ENCODE results near the gene NREP.

The NREP gene

DNA sequence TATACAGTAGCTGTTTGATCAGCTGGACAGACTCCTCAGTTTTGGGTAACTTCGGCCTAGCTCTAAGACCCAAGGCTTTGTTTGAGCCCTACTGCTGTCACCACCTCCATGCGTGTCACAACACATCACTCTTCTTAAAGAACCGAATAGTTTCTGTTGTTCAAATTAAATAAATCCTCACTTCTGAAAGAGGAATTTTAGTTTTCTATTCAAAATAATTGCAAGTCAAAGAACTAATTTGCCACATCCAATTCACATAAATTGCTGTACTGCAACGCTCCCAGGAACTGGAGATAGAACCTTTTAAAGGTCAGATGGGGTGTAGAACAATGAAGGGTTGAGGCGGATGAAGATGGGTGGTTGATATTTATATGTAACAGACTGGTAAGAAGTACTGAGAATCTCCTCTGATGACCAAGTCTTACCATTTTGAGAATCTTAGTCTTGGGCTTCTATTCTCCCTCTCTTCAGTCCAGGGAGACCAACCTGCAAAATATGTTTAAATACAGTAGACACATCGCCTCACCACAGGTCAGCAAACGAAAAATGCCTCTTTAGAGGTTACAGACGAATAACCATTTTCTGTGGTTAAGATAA is 1.6 kb downstream of the NREP start:
- no peak for DNase-seq (ENCODE audit: low spot score)
- TF ChIP-seq, protein P1, sequence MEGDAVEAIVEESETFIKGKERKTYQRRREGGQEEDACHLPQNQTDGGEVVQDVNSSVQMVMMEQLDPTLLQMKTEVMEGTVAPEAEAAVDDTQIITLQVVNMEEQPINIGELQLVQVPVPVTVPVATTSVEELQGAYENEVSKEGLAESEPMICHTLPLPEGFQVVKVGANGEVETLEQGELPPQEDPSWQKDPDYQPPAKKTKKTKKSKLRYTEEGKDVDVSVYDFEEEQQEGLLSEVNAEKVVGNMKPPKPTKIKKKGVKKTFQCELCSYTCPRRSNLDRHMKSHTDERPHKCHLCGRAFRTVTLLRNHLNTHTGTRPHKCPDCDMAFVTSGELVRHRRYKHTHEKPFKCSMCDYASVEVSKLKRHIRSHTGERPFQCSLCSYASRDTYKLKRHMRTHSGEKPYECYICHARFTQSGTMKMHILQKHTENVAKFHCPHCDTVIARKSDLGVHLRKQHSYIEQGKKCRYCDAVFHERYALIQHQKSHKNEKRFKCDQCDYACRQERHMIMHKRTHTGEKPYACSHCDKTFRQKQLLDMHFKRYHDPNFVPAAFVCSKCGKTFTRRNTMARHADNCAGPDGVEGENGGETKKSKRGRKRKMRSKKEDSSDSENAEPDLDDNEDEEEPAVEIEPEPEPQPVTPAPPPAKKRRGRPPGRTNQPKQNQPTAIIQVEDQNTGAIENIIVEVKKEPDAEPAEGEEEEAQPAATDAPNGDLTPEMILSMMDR (IDR thresholded peaks at IDR 0.05; ENCODE audit: extremely low read depth, missing control alignments) = no peak

DNA sequence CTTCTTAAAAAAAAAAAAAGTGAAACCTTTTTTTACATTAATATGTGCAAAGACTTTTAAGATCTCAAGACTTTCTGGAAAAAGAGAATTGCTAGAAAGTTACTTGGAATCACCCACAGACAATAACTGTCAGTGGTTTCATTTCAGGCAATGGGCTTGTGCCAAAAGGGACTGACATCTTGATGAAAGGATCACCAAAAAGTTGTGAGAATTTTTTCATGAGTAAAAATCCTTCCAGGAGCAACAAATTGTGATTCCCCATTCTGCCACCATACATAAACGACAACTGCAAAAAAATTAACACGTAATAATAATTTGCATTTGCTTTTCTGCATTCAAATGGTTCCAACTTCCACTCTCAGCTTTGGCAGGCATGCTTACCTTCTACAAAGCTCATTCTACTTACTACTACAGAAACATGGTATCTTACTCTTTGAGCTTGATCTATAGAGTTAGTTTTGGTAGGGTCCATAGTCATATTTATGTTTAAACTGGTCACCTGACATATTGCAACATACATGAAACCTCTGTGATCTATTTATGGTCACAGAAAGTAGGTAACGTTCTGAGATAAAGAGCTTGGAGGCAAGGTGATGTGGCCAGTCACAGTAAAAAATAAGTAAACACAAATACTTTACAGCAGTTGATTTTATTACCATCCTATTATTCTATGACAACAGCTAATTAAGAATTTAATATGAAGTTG is 3.0 kb downstream of the NREP start:
- TF ChIP-seq, protein P1 (IDR thresholded peaks at IDR 0.05; ENCODE audit: extremely low read depth, missing control alignments) = no peak
- DNase-seq (ENCODE audit: low spot score) = no peak

DNA sequence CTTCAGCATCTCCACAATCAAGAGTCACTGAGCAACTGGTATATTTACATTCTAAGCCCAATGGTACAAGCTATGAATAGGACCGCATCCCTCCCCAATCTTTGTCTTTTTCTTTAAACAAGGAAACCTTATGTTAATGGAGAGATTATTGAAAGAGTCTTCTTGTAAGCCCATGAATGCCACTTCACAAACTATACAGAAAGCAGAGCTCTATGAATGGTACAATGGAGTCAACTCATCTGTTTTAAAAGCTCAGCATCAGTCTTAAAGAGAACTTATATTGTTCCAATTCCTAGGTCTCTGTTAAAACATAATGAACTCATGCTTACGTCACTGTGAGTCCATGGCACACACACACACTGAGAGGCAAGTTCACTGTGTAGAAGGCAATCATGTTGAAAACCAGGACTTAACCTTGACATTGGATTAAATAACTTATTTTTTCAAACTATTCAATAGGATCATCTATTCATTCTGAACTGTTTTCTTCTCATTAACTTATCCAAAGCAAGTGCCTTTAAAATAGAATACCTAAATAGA is 4.5 kb downstream of the NREP start:
- TF ChIP-seq, protein P1 (IDR thresholded peaks at IDR 0.05; ENCODE audit: extremely low read depth, missing control alignments) = no peak
- no peak for DNase-seq (ENCODE audit: low spot score)

DNA sequence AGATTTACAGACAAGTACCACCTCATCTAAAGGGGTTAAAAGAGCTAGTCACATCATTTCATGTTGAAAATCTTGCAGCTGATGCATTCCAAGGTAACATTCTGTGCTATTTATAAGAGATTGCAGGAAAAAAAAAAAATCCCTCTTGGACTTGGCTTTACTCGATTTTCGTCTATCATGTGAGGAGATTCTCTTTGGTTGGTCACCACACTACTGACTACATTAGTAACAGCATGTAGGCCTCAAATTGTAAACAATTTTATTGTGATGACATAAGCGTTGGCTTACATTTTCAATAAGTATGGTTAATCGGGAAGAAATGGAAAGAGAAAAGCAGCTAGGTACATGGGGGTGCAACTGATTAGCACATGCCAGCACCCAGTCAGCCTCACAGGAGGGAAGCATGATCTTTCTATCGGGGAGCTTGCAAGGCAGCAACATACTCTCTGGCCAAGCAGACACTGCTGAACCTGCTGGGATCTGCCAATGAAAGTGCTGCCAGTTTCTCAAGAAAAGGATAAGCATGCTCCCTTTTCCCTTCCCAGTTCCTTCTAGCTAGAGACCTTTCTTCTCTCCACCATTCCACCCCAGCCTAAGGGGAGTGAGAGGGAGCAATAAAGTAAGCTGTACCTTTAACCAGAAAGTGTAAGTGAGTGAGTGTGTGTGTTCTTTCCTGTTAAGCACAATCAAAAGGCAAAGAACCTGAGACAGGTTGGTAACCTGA is 7.5 kb downstream of the NREP start:
- TF ChIP-seq, protein P1 (IDR thresholded peaks at IDR 0.05; ENCODE audit: extremely low read depth, missing control alignments) = no peak
- DNase-seq (ENCODE audit: low spot score) = no peak

DNA sequence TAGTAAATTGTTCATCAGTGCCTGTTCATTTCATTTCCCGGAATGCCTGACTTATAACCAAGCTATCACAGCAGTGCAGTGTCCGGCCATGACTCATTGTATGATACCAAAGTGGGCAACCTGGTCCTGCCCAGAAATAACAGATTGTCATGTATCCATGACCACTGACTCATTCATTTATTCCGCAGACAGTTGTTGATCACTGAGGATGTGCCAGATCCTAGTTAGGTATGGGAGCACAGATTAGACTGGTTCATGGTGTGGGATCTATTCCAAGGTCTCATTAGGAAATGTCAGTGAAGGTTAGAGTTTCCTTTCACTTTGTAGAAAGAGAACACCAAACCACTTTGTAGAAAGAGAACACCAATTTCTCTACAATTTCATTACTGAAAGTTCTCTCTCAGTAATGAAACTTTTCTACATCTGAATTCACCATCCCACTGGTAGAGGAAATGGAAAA is 8.7 kb downstream of the NREP start:
- DNase-seq (ENCODE audit: low spot score) = no peak
- TF ChIP-seq, protein P1 (IDR thresholded peaks at IDR 0.05; ENCODE audit: extremely low read depth, missing control alignments) = no peak

DNA sequence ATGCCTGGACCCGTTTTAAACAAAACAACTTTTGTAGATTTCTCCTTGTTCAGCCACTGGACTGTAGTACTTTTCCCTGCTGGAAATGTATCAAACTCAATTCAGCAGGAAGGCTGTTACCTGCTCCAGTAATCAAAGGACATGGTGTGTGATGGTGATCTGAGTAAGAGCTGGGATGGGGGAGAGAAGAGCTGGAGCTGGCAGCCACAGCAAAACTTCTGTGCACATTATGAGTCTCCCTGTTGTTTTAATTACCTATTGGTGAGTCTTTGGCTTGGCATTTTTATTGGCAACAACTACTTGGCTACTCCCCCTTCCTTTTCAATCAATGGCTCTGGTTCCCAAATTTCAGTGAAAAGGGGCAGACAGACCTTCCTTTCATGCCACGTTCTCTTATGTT is 9.7 kb downstream of the NREP start:
- no peak for DNase-seq (ENCODE audit: low spot score)

More for the DNA sequence above, 9.7 kb downstream of the NREP start:
- TF ChIP-seq, protein P1 (IDR thresholded peaks at IDR 0.05; ENCODE audit: extremely low read depth, missing control alignments) = no peak
